Adrenal gland (tissue), 12 donors: ENCODE results near the gene AQP10. TPM values are rescaled to one million over a fixed set of nuclear protein-coding genes. Genes with fewer than 3 reads are reported as not detected.
A peak's percentile ranks its signal among the peaks of the same experiment; 100 is the strongest.
"Not testable (repeated sequence)": the region's sequence is repeated elsewhere in the genome, so short reads cannot be mapped to it uniquely, and the experiment has no call there.

Experiments
- DNase-seq, 7 donors: peaks; one replicate each; pipeline ENCODE4 v3.0.0-alpha.2; 2019 to 2020
- H3K27ac ChIP-seq, 5 donors: fragments of 200-600 bp; sonication (generic) in 4 of 5; 1 replicate in 3 of 5; 2 replicates in 2 of 5; pipeline versions ENCODE4 v1.5.1 to v1.8.0; 2016 to 2020; ENCODE audit warnings: mild to moderate bottlenecking in 1 of 5
- H3K27me3 ChIP-seq: fragments of 200-600 bp; 2 replicates; pipeline ENCODE4 v1.8.0; 2021
- H3K36me3 ChIP-seq, 2 donors: fragments of 200-600 bp; replicated peaks in 1 of 2; 1 replicate in 1 of 2; 2 replicates in 1 of 2; pipeline versions ENCODE4 v1.5.1 to v1.8.0; 2018 to 2022
- H3K4me1 ChIP-seq, 2 donors: fragments of 200-600 bp; replicated peaks in 1 of 2; 1 replicate in 1 of 2; 2 replicates in 1 of 2; pipeline versions ENCODE4 v1.5.1 to v1.8.0; 2018 to 2021
- H3K4me3 ChIP-seq, 4 donors: fragments of 200-600 bp; sonication (generic) in 3 of 4; one replicate each; pipeline ENCODE4 v1.5.1; 2016 to 2018
- H3K9me3 ChIP-seq, 3 donors: fragments of 200-600 bp; sonication (generic) in 1 of 3; replicated peaks in 1 of 3; 1 replicate in 2 of 3; 2 replicates in 1 of 3; pipeline versions ENCODE4 v1.5.1 to v1.8.0; 2016 to 2021
- POLR2A ChIP-seq, 2 donors: fragments of 450-650 bp; IDR thresholded peaks; one replicate each; pipeline ENCODE4 v1.6.1; 2017; ENCODE audit warnings: antibody characterized with exemption in 2 of 2, mild to moderate bottlenecking in 2 of 2, moderate library complexity in 1 of 2
- WGBS, 4 donors: extraction: QIAGEN DNeasy Blood & Tissue Kit in 2 of 4; methylation state at CpG; one replicate each; pipeline versions ENCODE4 v1.1.5 to v1.1.7; 2013 to 2017; 5-methylcytosine and 5-hydroxymethylcytosine counted together
- intact Hi-C, 2 donors: fragments of 100-400 bp; cut with DNase I; formaldehyde crosslinking; loops; one replicate each; pipeline versions ENCODE4 v1.14.1 to v1.15.0; 2022 to 2023
- polyA plus RNA-seq, 3 donors: library from polyadenylated mRNA; stranded (reverse); fragments of 200-250 nt in 2 of 3; fragments of 350-450 nt in 1 of 3; fragmentation: Illumina TruSeq in 1 of 3; extraction: RNeasy Lipid Tissue Mini Kit (QIAGEN cat#74804) in 1 of 3; gene quantifications; one replicate each; pipeline ENCODE4 v1.2.3, GENCODE V29; 2013 to 2014
- total RNA-seq, 9 donors: library from RNA; depleted of rRNA in 4 of 9; stranded (reverse); fragments of >200 nt in 4 of 9; fragments of 120-200 nt in 1 of 9; fragmentation: NEBNext Ultra II Directional in 1 of 9; extraction: Animal tissue kit (Norgen Biotek cat#: 25700) in 1 of 9; gene quantifications; one replicate each; pipeline versions ENCODE4 v1.1.0 to v1.2.4, GENCODE V29; 2013 to 2023
- TF ChIP-seq, protein P1 (sequence below), 6 experiments: fragments of 450-650 bp in 4 of 6; fragments of 200-600 bp in 2 of 6; sonication (generic) in 1 of 6; IDR thresholded peaks; 1 replicate in 5 of 6; 2 replicates in 1 of 6; pipeline versions ENCODE4 v1.5.1 to v1.8.0; 2016 to 2021; ENCODE audit warnings: antibody characterized with exemption in 6 of 6, mild to moderate bottlenecking in 2 of 6, moderate library complexity in 1 of 6
- donor health status: healthy with polysubstance abuse.
- donor health status: Bipolar disorder and iron deficiency.
- donor health status: DM: yes; HTN: yes; CAD: no.
- donor health status: DM: no; HTN: no; CAD: no.
- donor health status: DM: no; HTN: no; CAD: no.
- donor health status: DM: yes; HTN: yes; CAD: no.

Gene AQP10
- total and polyA plus RNA-seq, 12 donors, result 0.06 TPM; not detected in 11

DNA sequence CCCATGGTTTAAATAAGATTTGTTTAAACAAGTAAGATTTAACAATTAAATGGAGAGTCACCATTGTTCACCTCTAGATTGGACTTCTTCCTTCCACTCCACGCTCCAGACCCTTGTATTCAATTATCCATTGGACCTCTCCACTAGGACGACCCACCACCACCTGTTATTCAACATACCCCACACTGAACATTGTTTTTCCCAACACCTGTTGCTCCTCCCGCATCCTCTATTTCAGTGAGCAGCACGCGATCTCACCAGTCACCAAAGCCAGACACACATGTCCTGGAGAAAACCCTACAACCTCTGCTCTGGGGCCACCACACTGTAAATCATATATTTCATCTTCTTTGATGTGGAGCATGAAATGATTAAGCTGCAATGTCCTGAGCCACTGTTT lies 33.1 kb downstream of the AQP10 start:
- 94 to 99% (median 96%) methylated on average over 5 of the region's 5 CpGs for WGBS, 4 donors
- Histone ChIP-seq H3K27ac (peak overlapping the region in 1 of 5 donors; percentile 45), H3K4me3 (no peak overlapping the region), H3K4me1 (peaks cover 12 to 17% of the 10 kb centered on the region in 2 donors), H3K27me3 (no peaks in the 10 kb centered on the region), H3K36me3 (peaks cover 0 to 5% of the 10 kb centered on the region in 2 donors), H3K9me3 (no peaks in the 10 kb centered on the region)
- TF ChIP-seq, protein P1, sequence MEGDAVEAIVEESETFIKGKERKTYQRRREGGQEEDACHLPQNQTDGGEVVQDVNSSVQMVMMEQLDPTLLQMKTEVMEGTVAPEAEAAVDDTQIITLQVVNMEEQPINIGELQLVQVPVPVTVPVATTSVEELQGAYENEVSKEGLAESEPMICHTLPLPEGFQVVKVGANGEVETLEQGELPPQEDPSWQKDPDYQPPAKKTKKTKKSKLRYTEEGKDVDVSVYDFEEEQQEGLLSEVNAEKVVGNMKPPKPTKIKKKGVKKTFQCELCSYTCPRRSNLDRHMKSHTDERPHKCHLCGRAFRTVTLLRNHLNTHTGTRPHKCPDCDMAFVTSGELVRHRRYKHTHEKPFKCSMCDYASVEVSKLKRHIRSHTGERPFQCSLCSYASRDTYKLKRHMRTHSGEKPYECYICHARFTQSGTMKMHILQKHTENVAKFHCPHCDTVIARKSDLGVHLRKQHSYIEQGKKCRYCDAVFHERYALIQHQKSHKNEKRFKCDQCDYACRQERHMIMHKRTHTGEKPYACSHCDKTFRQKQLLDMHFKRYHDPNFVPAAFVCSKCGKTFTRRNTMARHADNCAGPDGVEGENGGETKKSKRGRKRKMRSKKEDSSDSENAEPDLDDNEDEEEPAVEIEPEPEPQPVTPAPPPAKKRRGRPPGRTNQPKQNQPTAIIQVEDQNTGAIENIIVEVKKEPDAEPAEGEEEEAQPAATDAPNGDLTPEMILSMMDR (IDR thresholded peaks at IDR 0.05), result no peak
- no peak for TF ChIP-seq POLR2A (IDR thresholded peaks at IDR 0.05)
- intact Hi-C loops, result no loop called here
- no peak for DNase-seq

DNA sequence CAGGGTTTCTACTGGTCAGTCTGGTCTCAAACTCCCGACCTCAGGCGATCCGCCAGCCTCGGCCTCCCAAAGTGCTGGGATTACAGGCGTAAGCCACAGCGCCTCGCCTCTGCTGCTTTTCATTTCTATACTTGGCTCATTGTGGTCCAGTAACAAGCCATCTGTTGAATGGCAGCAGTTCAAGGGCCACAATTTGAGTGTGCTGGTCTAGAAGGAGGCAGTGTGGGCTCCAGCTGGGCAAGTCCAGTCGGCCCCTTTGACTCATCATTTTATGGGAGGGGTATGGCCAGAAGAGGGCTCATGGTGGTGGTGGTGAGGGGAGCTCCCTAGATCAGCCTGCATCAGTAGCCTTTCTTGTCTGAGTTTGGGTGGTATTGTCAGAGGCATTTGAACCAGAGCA lies 37.6 kb downstream of the AQP10 start:
- intact Hi-C loops, result no loop called here
- Histone ChIP-seq H3K27me3 (no peaks in the 10 kb centered on the region), H3K4me1 (peaks cover 0 to 3% of the 10 kb centered on the region in 2 donors), H3K9me3 (no peaks in the 10 kb centered on the region), H3K27ac (no peak overlapping the region), H3K36me3 (no peaks in the 10 kb centered on the region), H3K4me3 (no peak overlapping the region)
- WGBS, 4 donors, result 91 to 95% (median 92%) methylated on average over 8 of the region's 8 CpGs
- no peak for DNase-seq
- no peak for TF ChIP-seq POLR2A (IDR thresholded peaks at IDR 0.05)
- TF ChIP-seq, protein P1 (IDR thresholded peaks at IDR 0.05), result no peak

DNA sequence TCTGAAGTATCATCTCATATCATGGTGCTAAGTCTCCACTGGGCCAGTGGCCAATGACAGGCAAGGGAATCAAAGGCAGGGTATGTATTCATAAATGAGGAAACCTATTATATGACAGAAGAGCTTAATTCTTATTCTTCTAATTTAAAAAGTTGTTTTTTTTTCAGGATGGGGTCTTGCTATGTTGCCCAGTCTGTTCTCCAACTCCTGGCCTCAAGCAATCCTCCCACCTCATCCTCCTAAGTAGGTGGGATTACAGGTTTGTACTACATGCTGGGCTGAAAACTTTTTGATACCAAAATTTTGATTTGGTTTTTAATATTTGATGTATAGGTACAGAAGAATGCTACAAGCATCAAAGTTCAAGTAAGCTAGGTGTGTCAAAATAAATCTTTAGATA lies 39.4 kb downstream of the AQP10 start:
- Histone ChIP-seq H3K27me3 (no peaks in the 10 kb centered on the region), H3K36me3 (no peaks in the 10 kb centered on the region), H3K4me1 (no peaks in the 10 kb centered on the region), H3K27ac (no peak overlapping the region), H3K9me3 (no peaks in the 10 kb centered on the region), H3K4me3 (no peak overlapping the region)
- TF ChIP-seq POLR2A (IDR thresholded peaks at IDR 0.05), result no peak
- TF ChIP-seq, protein P1 (IDR thresholded peaks at IDR 0.05), result no peak
- no peak for DNase-seq
- intact Hi-C loops, result no loop called here

DNA sequence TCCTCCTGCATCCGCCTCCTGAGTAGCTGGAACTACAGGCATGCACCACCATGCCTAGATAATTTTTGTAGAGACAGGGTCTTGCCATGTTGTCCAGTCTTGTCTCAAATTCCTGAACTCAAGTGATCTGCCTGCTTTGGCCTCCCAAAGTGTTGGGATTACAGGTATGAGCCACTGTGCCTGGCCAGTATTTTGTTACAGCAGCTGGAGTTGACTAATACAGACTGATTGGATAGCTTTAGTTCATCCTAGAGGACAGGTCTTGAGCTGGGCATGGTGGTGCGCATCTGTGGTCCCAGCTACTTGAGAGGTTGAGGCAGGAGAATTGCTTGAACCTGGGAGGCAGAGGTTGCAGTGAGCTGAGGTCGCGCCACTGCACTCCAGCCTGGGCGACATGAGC lies 40.0 kb downstream of the AQP10 start:
- DNase-seq, H3K4me3 ChIP-seq, H3K27ac ChIP-seq, H3K4me1 ChIP-seq, intact Hi-C loops, H3K36me3 ChIP-seq, H3K27me3 ChIP-seq, H3K9me3 ChIP-seq: not testable (repeated sequence)
- 83 to 96% (median 85%) methylated on average over 5 of the region's 5 CpGs for WGBS, 4 donors

DNA sequence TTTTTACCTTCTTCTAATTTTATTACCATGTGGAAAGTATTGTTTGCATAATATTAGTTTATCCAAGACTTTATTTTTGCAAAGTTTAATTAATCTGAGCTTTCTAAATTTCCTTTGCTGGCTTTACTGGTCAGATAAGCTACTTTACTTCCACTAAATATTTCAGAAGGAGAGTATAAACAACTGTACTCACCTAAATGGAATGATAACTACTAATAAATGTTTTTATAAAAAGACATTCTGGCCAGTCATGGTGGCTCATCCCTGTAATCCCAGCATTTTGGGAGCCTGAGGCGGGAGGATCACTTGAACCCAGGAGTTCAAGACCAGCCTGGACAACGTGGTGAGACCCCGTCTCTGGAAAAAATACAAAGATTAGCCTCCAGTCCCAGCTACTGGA lies 40.5 kb downstream of the AQP10 start:
- Histone ChIP-seq H3K36me3 (no peaks in the 10 kb centered on the region), H3K4me1 (no peaks in the 10 kb centered on the region), H3K9me3 (no peaks in the 10 kb centered on the region), H3K27me3 (no peaks in the 10 kb centered on the region), H3K27ac (no peak overlapping the region), H3K4me3 (no peak overlapping the region)
- TF ChIP-seq, protein P1 (IDR thresholded peaks at IDR 0.05), result no peak
- no peak for TF ChIP-seq POLR2A (IDR thresholded peaks at IDR 0.05)
- WGBS, 4 donors, result 67 to 75% (median 72%) methylated on average over 3 of the region's 3 CpGs
- intact Hi-C loops, result no loop called here
- DNase-seq, result no peak
